ENCODE results near the gene QSOX1. TPM values are rescaled to one million over a fixed set of nuclear protein-coding genes. Genes with fewer than 3 reads are reported as not detected.
A peak's percentile ranks its signal among the peaks of the same experiment; 100 is the strongest.

QSOX1 gene
- total RNA-seq, 1 experiment from 2014 or later = 226 TPM

DNA sequence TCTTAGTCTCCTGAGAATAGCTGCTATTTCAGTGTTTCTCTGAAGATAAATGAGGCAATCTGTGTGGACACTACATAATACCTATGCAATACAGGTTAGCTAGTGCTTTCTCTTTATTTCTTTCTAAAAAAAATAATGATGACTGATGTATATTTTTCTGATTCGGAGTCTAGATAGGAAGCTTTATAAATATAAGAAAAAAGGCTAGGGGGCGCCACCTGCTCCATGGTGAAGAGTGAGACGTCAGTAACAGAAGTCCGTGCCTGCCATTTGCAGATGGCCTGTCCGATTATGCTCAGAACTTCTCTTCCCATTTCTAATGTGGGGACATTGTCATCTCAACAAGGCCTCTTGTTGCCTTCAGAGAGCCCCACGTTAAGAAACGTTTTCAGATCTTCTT is 26.4 kb downstream of the QSOX1 start:
- CTCF ChIA-PET = no interaction called here
- no peaks in the 10 kb centered on the region for H3K4me1 ChIP-seq (replicated peaks; ENCODE audit: insufficient read depth)
- intact Hi-C loops (cut with micrococcal nuclease; ENCODE audit: unreplicated experiment) = no loop called here
- TF ChIP-seq, protein P1, sequence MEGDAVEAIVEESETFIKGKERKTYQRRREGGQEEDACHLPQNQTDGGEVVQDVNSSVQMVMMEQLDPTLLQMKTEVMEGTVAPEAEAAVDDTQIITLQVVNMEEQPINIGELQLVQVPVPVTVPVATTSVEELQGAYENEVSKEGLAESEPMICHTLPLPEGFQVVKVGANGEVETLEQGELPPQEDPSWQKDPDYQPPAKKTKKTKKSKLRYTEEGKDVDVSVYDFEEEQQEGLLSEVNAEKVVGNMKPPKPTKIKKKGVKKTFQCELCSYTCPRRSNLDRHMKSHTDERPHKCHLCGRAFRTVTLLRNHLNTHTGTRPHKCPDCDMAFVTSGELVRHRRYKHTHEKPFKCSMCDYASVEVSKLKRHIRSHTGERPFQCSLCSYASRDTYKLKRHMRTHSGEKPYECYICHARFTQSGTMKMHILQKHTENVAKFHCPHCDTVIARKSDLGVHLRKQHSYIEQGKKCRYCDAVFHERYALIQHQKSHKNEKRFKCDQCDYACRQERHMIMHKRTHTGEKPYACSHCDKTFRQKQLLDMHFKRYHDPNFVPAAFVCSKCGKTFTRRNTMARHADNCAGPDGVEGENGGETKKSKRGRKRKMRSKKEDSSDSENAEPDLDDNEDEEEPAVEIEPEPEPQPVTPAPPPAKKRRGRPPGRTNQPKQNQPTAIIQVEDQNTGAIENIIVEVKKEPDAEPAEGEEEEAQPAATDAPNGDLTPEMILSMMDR (conservative IDR thresholded peaks at IDR 0.05) = peak; percentile 59
- TF ChIP-seq EZH2 (IDR thresholded peaks at IDR 0.05; ENCODE audit: low read depth) = no peak
- peaks cover 4% of the 10 kb centered on the region; the same call in 1 of the 2 replicates for H4K20me1 ChIP-seq (ENCODE audit: insufficient read depth)
- no peaks in the 10 kb centered on the region for H3K79me2 ChIP-seq (ENCODE audit: low read depth)
- no peaks in the 10 kb centered on the region for H3K27me3 ChIP-seq (ENCODE audit: insufficient read depth, low read depth)
- POLR2A ChIA-PET (ENCODE audit: unreplicated experiment) = interaction anchor here (0.6 kb wide), 1 partner anchor 80 kb away, joined by 9 read pairs; no protein-coding TSS in a partner anchor
- no peak overlapping the region for H3K4me2 ChIP-seq
- peaks cover 12% of the 10 kb centered on the region; the same call in 1 of the 2 replicates for H3F3A ChIP-seq (ENCODE audit: insufficient read depth, low read depth)
- no peak for DNase-seq
- H3K9me3 ChIP-seq (ENCODE audit: insufficient read depth, low read depth) = no peaks in the 10 kb centered on the region
- no TSS peak for BruUV-seq (replicated peaks)
- no peak overlapping the region for H3K27ac ChIP-seq
- peaks cover 13% of the 10 kb centered on the region; the same call in 1 of the 2 replicates for H3K36me3 ChIP-seq (ENCODE audit: low read depth)
- no peak overlapping the region for H3K4me3 ChIP-seq
- no peak overlapping the region for H2AFZ ChIP-seq
- H3K9me2 ChIP-seq (ENCODE audit: insufficient read depth) = no peaks in the 10 kb centered on the region

GRCh38 chr1:180181996-180182642 is 27.4 kb downstream of the QSOX1 start:
- H3K4me1 ChIP-seq (replicated peaks; ENCODE audit: insufficient read depth) = no peaks in the 10 kb centered on the region
- no peaks in the 10 kb centered on the region for H3K79me2 ChIP-seq (ENCODE audit: low read depth)
- no peak overlapping the region for H3K27ac ChIP-seq
- CTCF ChIA-PET = no interaction called here
- H3F3A ChIP-seq (ENCODE audit: insufficient read depth, low read depth) = peaks cover 12% of the 10 kb centered on the region; the same call in 1 of the 2 replicates
- no peak overlapping the region for H3K4me3 ChIP-seq
- no peak for DNase-seq
- no peak overlapping the region for H2AFZ ChIP-seq
- POLR2A ChIA-PET (ENCODE audit: unreplicated experiment) = no interaction called here
- H3K4me2 ChIP-seq = no peak overlapping the region
- H3K36me3 ChIP-seq (ENCODE audit: low read depth) = peaks cover 13% of the 10 kb centered on the region; the same call in 1 of the 2 replicates
- intact Hi-C loops (cut with micrococcal nuclease; ENCODE audit: unreplicated experiment) = no loop called here
- H3K9me3 ChIP-seq (ENCODE audit: insufficient read depth, low read depth) = no peaks in the 10 kb centered on the region
- no peaks in the 10 kb centered on the region for H3K27me3 ChIP-seq (ENCODE audit: insufficient read depth, low read depth)
- H4K20me1 ChIP-seq (ENCODE audit: insufficient read depth) = peaks cover 4% of the 10 kb centered on the region; the same call in 1 of the 2 replicates
- BruUV-seq (replicated peaks) = no TSS peak
- no peaks in the 10 kb centered on the region for H3K9me2 ChIP-seq (ENCODE audit: insufficient read depth)
- TF ChIP-seq, protein P1 (conservative IDR thresholded peaks at IDR 0.05) = no peak
- no peak for TF ChIP-seq EZH2 (IDR thresholded peaks at IDR 0.05; ENCODE audit: low read depth)

DNA sequence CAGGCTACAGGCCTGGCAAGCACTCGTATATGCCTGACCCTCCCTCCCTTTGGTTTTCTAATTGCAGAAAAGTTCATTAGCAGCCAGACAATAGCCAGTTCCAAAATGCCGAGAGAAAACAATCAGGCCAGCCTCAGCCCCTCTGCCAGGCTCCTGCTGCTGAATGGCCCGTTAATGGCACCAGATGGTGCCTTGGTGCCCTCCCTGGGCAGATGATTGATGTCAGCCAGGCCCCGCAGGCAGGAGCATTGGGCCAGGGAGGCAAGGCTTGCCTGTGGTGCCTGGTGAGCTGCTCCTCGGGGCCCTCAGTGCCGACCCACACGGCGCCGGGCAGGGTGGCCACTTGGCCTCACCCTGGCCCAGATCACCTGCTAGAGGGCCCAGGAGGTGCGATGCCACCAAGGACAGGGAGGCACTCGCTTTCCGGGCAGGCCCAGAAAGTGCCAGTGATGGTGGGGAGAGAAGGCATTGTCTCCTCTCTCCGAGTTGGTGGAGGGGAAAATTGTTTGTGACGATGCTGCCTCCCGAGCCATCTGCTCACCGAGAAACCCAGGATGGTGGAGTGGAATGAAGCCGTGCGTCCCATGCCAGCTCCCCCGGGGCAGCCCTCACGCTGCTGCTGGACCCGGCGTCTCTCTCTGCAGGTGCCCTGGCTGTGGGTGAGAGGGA is 28.1 kb downstream of the QSOX1 start:
- Histone ChIP-seq H3K27me3 (ENCODE audit: insufficient read depth, low read depth) (no peaks in the 10 kb centered on the region), H3K36me3 (ENCODE audit: low read depth) (peaks cover 13% of the 10 kb centered on the region; the same call in 1 of the 2 replicates), H3K79me2 (ENCODE audit: low read depth) (no peaks in the 10 kb centered on the region), H4K20me1 (ENCODE audit: insufficient read depth) (peaks cover 4% of the 10 kb centered on the region; the same call in 1 of the 2 replicates), H3K27ac (no peak overlapping the region), H3K4me3 (no peak overlapping the region), H3F3A (ENCODE audit: insufficient read depth, low read depth) (peaks cover 12% of the 10 kb centered on the region; the same call in 1 of the 2 replicates), H3K9me3 (ENCODE audit: insufficient read depth, low read depth) (no peaks in the 10 kb centered on the region), H3K9me2 (ENCODE audit: insufficient read depth) (no peaks in the 10 kb centered on the region), H3K4me1 (replicated peaks; ENCODE audit: insufficient read depth) (no peaks in the 10 kb centered on the region), H3K4me2 (no peak overlapping the region), H2AFZ (no peak overlapping the region)
- CTCF ChIA-PET = no interaction called here
- intact Hi-C loops (cut with micrococcal nuclease; ENCODE audit: unreplicated experiment) = no loop called here
- BruUV-seq (replicated peaks) = no TSS peak
- POLR2A ChIA-PET (ENCODE audit: unreplicated experiment) = no interaction called here
- TF ChIP-seq, protein P1 (conservative IDR thresholded peaks at IDR 0.05) = no peak
- TF ChIP-seq EZH2 (IDR thresholded peaks at IDR 0.05; ENCODE audit: low read depth) = no peak
- no peak for DNase-seq
